Loucy (cell line): ENCODE measurements around the gene RASGRP3.
A peak's percentile ranks its signal among the peaks of the same experiment; 100 is the strongest.

ENCODE experiments used
- H2AFZ ChIP-seq: fragments of 200-600 bp; sonication (generic); 2 replicates; pipeline ENCODE4 v1.6.0; 2016; ENCODE audit warnings: antibody characterized with exemption, mild to moderate bottlenecking, low read length, moderate library complexity
- H3F3A ChIP-seq: fragments of 200-600 bp; 2 replicates; pipeline ENCODE4 v1.6.0; 2016; ENCODE audit warnings: antibody characterized with exemption, low read depth, mild to moderate bottlenecking
- H3K27me3 ChIP-seq: fragments of 200-600 bp; sonication (generic); 2 replicates; pipeline ENCODE4 v1.6.1; 2014; ENCODE audit warnings: low read length, mild to moderate bottlenecking; ENCODE audit not compliant: insufficient read depth, poor library complexity, severe bottlenecking
- H3K36me3 ChIP-seq: fragments of 200-600 bp; sonication (generic); 2 replicates; pipeline ENCODE4 v1.6.1; 2016; ENCODE audit warnings: low read length; ENCODE audit not compliant: insufficient read depth
- H3K4me1 ChIP-seq: fragments of 200-600 bp; sonication (generic); 2 replicates; pipeline ENCODE4 v1.5.1; 2014; ENCODE audit warnings: low read length, mild to moderate bottlenecking; ENCODE audit not compliant: insufficient read depth, poor library complexity, severe bottlenecking
- H3K4me2 ChIP-seq: fragments of 200-600 bp; sonication (generic); 2 replicates; pipeline ENCODE4 v1.6.0; 2014; ENCODE audit warnings: antibody characterized with exemption, low read length, low read depth, mild to moderate bottlenecking; ENCODE audit not compliant: poor library complexity, severe bottlenecking
- H3K4me3 ChIP-seq: fragments of 200-600 bp; sonication (generic); 2 replicates; pipeline ENCODE4 v1.5.1; 2014; ENCODE audit warnings: low read length, mild to moderate bottlenecking, mixed read lengths; ENCODE audit not compliant: poor library complexity, severe bottlenecking
- H3K79me2 ChIP-seq: fragments of 200-600 bp; sonication (generic); 2 replicates; pipeline ENCODE4 v1.6.1; 2014; ENCODE audit warnings: low read length; ENCODE audit not compliant: insufficient read depth
- H3K9ac ChIP-seq: fragments of 200-600 bp; sonication (generic); 2 replicates; pipeline ENCODE4 v1.6.0; 2014; ENCODE audit warnings: mild to moderate bottlenecking, low read depth, low read length, moderate library complexity; ENCODE audit not compliant: poor library complexity, severe bottlenecking
- H3K9me2 ChIP-seq: fragments of 200-600 bp; sonication (generic); replicated peaks from 2 replicates; pipeline ENCODE4 v1.6.1; 2016; ENCODE audit warnings: low read depth, low read length, mixed read lengths
- H3K9me3 ChIP-seq: fragments of 200-600 bp; sonication (generic); 2 replicates; pipeline ENCODE4 v1.6.1; 2014; ENCODE audit warnings: mild to moderate bottlenecking, antibody characterized with exemption, low read length, low read depth; ENCODE audit not compliant: insufficient read depth
- H4K20me1 ChIP-seq: fragments of 200-600 bp; sonication (generic); 2 replicates; pipeline ENCODE4 v1.6.0; 2014; ENCODE audit warnings: antibody characterized with exemption, low read length, mild to moderate bottlenecking; ENCODE audit not compliant: insufficient read depth, poor library complexity, severe bottlenecking
- EZH2phosphoT487 ChIP-seq: fragments of 200-600 bp; IDR thresholded peaks from 2 replicates; pipeline ENCODE4 v1.6.1; 2018; ENCODE audit warnings: antibody characterized with exemption, mild to moderate bottlenecking, moderate library complexity, borderline replicate concordance
- TF ChIP-seq, protein P1 (sequence below): fragments of 200-600 bp; sonication (generic); conservative IDR thresholded peaks from 2 replicates; pipeline ENCODE4 v1.5.1; 2014; ENCODE audit warnings: mild to moderate bottlenecking, antibody characterized with exemption, low read length

The RASGRP3 gene

DNA sequence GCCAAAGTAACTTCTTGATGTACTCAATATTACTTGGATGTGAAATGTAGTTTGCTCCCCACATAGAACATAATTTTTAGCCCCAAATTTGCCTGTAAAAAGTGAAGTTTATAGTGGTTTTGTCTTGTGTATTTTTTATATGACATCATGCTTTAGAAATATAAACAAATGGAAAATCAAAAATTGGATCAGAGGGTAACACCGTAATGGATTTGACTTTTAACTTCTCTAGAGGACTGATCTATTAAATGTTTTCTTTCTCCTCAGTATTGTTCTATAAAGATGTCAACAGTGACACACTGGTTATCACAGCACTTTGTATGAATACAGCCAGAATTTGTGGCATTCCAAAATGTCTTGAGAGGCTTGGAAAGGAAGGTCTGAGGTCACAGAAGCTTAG, 45.6 kb upstream of the RASGRP3 start:
- no peak overlapping the region for H2AFZ ChIP-seq

DNA sequence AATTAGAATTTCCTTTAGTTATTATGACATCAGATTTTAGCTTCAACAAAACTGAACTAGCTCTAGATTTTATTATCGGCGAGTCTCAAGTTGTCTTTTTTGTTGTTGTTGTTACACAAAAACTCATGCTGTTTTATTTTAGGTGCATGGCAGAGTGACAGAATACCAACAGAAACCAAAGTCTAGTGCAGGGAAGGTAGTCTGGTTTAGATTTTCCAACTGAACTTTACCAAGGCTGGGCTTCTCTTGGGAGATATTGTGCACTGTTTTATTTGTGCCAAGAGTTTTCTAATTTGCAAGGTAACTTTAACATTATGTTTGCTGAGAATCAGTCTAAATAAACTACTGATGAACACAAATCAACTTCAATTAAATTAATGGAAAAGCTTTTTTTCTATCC, 43.6 kb upstream of the RASGRP3 start:
- Histone ChIP-seq H4K20me1 (no peaks in the 10 kb centered on the region), H3K9ac (no peak overlapping the region), H3K4me1 (no peaks in the 10 kb centered on the region), H3K9me2 (no peaks in the 10 kb centered on the region), H3K27me3 (no peaks in the 10 kb centered on the region), H3K4me2 (no peak overlapping the region), H3F3A (no peaks in the 10 kb centered on the region), H3K4me3 (no peak overlapping the region), H3K9me3 (no peaks in the 10 kb centered on the region), H2AFZ (no peak overlapping the region), H3K36me3 (no peaks in the 10 kb centered on the region), H3K79me2 (no peaks in the 10 kb centered on the region)
- TF ChIP-seq, protein P1, sequence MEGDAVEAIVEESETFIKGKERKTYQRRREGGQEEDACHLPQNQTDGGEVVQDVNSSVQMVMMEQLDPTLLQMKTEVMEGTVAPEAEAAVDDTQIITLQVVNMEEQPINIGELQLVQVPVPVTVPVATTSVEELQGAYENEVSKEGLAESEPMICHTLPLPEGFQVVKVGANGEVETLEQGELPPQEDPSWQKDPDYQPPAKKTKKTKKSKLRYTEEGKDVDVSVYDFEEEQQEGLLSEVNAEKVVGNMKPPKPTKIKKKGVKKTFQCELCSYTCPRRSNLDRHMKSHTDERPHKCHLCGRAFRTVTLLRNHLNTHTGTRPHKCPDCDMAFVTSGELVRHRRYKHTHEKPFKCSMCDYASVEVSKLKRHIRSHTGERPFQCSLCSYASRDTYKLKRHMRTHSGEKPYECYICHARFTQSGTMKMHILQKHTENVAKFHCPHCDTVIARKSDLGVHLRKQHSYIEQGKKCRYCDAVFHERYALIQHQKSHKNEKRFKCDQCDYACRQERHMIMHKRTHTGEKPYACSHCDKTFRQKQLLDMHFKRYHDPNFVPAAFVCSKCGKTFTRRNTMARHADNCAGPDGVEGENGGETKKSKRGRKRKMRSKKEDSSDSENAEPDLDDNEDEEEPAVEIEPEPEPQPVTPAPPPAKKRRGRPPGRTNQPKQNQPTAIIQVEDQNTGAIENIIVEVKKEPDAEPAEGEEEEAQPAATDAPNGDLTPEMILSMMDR = no peak
- TF ChIP-seq EZH2phosphoT487 = no peak

More for the DNA sequence above, 45.6 kb upstream of the RASGRP3 start:
- Histone ChIP-seq H3K9ac (no peak overlapping the region), H3K4me1 (no peaks in the 10 kb centered on the region), H3K27me3 (no peaks in the 10 kb centered on the region), H3K9me2 (no peaks in the 10 kb centered on the region), H4K20me1 (no peaks in the 10 kb centered on the region), H3K79me2 (no peaks in the 10 kb centered on the region), H3F3A (no peaks in the 10 kb centered on the region), H3K4me3 (no peak overlapping the region), H3K4me2 (no peak overlapping the region), H3K9me3 (no peaks in the 10 kb centered on the region), H3K36me3 (no peaks in the 10 kb centered on the region)
- no peak for TF ChIP-seq EZH2phosphoT487
- TF ChIP-seq, protein P1 = no peak

DNA sequence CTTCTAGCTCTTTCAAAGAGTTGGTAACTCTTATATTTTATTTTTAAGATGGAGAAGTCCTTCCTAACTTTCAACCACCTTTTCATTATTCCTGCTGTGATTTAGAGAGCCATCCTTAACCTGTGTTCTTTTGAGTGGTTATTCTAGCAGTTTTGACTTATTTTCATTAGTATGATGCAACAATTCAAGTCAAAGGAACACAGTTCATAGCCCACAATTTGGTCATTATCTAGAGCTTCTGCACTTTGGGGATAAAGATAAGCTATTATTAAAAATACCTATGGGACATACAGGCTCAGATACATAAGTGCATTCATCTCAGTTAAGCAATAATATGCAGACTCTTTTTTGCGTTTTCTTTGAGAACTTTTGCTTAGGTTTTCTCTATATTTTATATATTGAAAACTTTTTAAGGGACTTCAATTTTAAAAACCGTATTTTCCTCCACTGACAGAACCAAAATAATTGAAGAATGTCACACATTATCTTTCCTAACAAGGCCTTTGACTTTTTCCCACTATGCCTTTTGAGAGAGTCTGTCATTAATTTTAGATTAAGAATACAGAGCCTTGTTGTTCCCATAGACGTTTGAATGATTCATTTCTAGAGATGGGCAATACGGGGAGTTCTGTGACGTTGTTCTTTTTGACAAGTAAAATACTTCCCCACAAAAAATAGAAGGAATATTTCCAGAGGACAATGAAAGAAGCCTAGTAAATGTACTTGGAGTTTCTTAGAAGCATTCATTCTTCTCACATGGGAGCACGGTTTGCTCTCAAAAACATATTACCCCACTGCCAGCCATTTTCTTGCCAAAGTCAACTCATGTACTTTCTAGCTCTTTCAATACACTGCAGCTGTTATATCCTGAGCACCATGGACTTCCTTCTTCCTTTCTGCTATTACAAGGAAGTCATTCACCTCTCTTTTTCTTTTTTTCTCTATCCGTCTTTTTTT, 42.9 kb upstream of the RASGRP3 start:
- TF ChIP-seq, protein P1 = no peak
- no peak for TF ChIP-seq EZH2phosphoT487
- Histone ChIP-seq H3K79me2 (no peaks in the 10 kb centered on the region), H2AFZ (peak overlapping the region; percentile 84), H4K20me1 (no peaks in the 10 kb centered on the region), H3K9ac (no peak overlapping the region), H3K9me3 (no peaks in the 10 kb centered on the region), H3K27me3 (no peaks in the 10 kb centered on the region), H3K4me1 (no peaks in the 10 kb centered on the region), H3F3A (no peaks in the 10 kb centered on the region), H3K4me3 (no peak overlapping the region), H3K9me2 (no peaks in the 10 kb centered on the region), H3K4me2 (no peak overlapping the region), H3K36me3 (no peaks in the 10 kb centered on the region)
